K562 (cell line): ENCODE data around the gene PCYT1A. TPM values are rescaled to one million over a fixed set of nuclear protein-coding genes. Genes with fewer than 3 reads are reported as not detected.

Experiments
- CCAR2 ChIP-seq: fragments of 200-400 bp; formaldehyde crosslinking; IDR thresholded peaks from 2 replicates; pipeline ENCODE4 v1.6.1; 2017; ENCODE audit warnings: mild to moderate bottlenecking, low read depth, low read length
- FOXA3 ChIP-seq, 2 experiments: fragments of 450-650 bp in 1 of 2; sonication (generic) in 1 of 2; formaldehyde crosslinking; IDR thresholded peaks in 1 of 2; conservative IDR thresholded peaks in 1 of 2; 2 replicates each; pipeline versions ENCODE4 v1.4.0 to v1.8.0; 2020 to 2022; ENCODE audit warnings: mild to moderate bottlenecking in 2 of 2, missing genetic modification reagents in 1 of 2
- IFI16 ChIP-seq: fragments of 250-450 bp; sonication (Bioruptor Pico); IDR thresholded peaks from 2 replicates; pipeline ENCODE4 v2.1.2; 2022; ENCODE audit warnings: mild to moderate bottlenecking, inconsistent platforms
- KAT8 ChIP-seq: fragments of 450-650 bp; IDR thresholded peaks from 2 replicates; pipeline ENCODE4 v1.6.1; 2016; ENCODE audit warnings: low read depth, mild to moderate bottlenecking
- POLR2AphosphoS5 ChIP-seq: IDR thresholded peaks from 2 replicates; pipeline ENCODE4 v1.6.1; 2011; ENCODE audit warnings: mild to moderate bottlenecking, low read depth, low read length, moderate library complexity; ENCODE audit not compliant: control insufficient read depth, insufficient read depth
- SOX6 ChIP-seq: fragments of 450-650 bp; IDR thresholded peaks from 2 replicates; pipeline ENCODE4 v1.6.1; 2014; ENCODE audit warnings: mild to moderate bottlenecking
- ZNF184 ChIP-seq: sonication (generic); formaldehyde crosslinking; IDR thresholded peaks from 2 replicates; pipeline ENCODE4 v1.5.0; 2020; ENCODE audit warnings: missing genetic modification reagents
- ZNF644 ChIP-seq: fragments of 200-800 bp; sonication (Bioruptor generic); IDR thresholded peaks from 2 replicates; pipeline ENCODE4 v1.6.1; 2016; ENCODE audit warnings: low read depth, missing genetic modification characterization, missing compliant biosample characterization
- polyA plus RNA-seq, 8 experiments: library from polyadenylated mRNA; depleted of rRNA in 4 of 8; stranded (reverse) in 5 of 8; unstranded in 3 of 8; fragments of >200 nt; fragmentation: Nextera tagmentation in 2 of 8; fragmentation: Illumina TruSeq in 1 of 8; extraction: Ambion mirVana in 2 of 8; extraction: Trizol in 1 of 8; gene quantifications; 2 replicates each; pipeline versions ENCODE4 v1.2.1 to v1.2.3, GENCODE V29; 2011 to 2014; ENCODE audit warnings: inconsistent platforms in 1 of 8, missing spikeins in 1 of 8
- total RNA-seq, 7 experiments: library from RNA; depleted of rRNA in 6 of 7; stranded (reverse); fragments of >200 nt in 6 of 7; fragmentation: Illumina TruSeq in 2 of 7; extraction: Trizol in 2 of 7; gene quantifications; 2 replicates each; pipeline versions ENCODE4 v1.2.1 to v1.2.3, GENCODE V29; 2011 to 2021; ENCODE audit warnings: low replicate concordance in 1 of 7
- TF ChIP-seq, protein P1 (sequence below), 2 experiments: fragments of 450-650 bp; formaldehyde crosslinking in 1 of 2; IDR thresholded peaks; 2 replicates each; pipeline versions ENCODE4 v1.4.0 to v1.6.1; 2014 to 2020; ENCODE audit warnings: mild to moderate bottlenecking in 2 of 2, borderline replicate concordance in 1 of 2, low read depth in 1 of 2
- TF ChIP-seq, protein P2 (sequence below), 3 experiments: fragments of 200-800 bp in 1 of 3; fragments of 250-450 bp in 1 of 3; fragments of 450-650 bp in 1 of 3; sonication (Bioruptor Pico) in 1 of 3; sonication (Bioruptor generic) in 1 of 3; formaldehyde crosslinking in 1 of 3; IDR thresholded peaks; 2 replicates each; pipeline versions ENCODE4 v1.6.1 to v1.8.0; 2016 to 2022; ENCODE audit warnings: mild to moderate bottlenecking in 2 of 3, missing genetic modification characterization in 2 of 3, missing compliant biosample characterization in 1 of 3, moderate library complexity in 1 of 3
- TF ChIP-seq, protein P3 (sequence below): fragments of 450-650 bp; formaldehyde crosslinking; IDR thresholded peaks from 2 replicates; pipeline ENCODE4 v1.4.0; 2022; ENCODE audit warnings: missing genetic modification characterization

PCYT1A gene
- total and polyA plus RNA-seq, 9 of the 15 experiments (the other 6 are each of a cell fraction or from before 2014, with no cell fraction given): 13.4 to 62.8 (median 49.4) TPM

DNA sequence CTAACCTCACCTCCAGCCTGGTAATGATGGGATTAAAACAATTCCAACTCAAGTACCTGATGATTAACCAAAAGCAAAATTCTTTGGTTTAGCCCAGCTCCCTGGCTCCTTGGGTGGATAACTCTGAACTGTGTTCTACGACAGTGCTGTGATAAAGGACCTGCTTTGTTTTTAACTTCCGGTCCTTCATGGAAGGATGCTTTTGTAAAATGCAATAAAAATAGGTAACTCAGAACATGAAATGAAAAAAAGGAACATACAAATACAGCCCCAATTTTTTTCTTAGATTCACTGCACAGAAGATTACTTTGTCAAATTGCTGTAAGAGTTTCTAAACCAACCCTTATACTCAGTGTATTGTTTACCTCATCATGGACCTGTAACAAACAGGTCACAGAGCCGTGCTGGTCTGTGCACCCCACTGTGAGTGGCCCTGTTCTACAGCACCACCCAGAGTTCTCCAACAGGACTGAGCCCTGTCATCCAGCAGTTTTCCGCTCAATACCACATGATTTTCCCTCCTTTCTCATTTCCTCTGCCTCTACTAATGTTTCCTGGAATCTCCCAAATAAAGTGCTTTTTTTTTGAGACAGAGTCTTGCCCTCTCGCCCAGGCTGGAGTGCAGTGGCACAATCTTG is 4.9 kb upstream of the PCYT1A start (continued):
- no peak for TF ChIP-seq IFI16 (CRISPR knock-in tag)
- no peak for TF ChIP-seq ZNF644 (tag)
- TF ChIP-seq SOX6: no peak
- TF ChIP-seq POLR2AphosphoS5: no peak
- TF ChIP-seq FOXA3 (CRISPR knock-in tag; conservative IDR thresholded peaks at IDR 0.05 in 1 of 2, IDR thresholded peaks at IDR 0.05 in 1 of 2): no peak
- no peak for TF ChIP-seq KAT8
- TF ChIP-seq, protein P1, sequence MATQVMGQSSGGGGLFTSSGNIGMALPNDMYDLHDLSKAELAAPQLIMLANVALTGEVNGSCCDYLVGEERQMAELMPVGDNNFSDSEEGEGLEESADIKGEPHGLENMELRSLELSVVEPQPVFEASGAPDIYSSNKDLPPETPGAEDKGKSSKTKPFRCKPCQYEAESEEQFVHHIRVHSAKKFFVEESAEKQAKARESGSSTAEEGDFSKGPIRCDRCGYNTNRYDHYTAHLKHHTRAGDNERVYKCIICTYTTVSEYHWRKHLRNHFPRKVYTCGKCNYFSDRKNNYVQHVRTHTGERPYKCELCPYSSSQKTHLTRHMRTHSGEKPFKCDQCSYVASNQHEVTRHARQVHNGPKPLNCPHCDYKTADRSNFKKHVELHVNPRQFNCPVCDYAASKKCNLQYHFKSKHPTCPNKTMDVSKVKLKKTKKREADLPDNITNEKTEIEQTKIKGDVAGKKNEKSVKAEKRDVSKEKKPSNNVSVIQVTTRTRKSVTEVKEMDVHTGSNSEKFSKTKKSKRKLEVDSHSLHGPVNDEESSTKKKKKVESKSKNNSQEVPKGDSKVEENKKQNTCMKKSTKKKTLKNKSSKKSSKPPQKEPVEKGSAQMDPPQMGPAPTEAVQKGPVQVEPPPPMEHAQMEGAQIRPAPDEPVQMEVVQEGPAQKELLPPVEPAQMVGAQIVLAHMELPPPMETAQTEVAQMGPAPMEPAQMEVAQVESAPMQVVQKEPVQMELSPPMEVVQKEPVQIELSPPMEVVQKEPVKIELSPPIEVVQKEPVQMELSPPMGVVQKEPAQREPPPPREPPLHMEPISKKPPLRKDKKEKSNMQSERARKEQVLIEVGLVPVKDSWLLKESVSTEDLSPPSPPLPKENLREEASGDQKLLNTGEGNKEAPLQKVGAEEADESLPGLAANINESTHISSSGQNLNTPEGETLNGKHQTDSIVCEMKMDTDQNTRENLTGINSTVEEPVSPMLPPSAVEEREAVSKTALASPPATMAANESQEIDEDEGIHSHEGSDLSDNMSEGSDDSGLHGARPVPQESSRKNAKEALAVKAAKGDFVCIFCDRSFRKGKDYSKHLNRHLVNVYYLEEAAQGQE (IDR thresholded peaks at IDR 0.05; ENCODE audit: borderline replicate concordance): peak; percentile 41; the same call in 1 of the 2 replicates
- TF ChIP-seq, protein P1 (CRISPR knock-in tag; IDR thresholded peaks at IDR 0.05; ENCODE audit: low read depth): no peak
- TF ChIP-seq, protein P2, sequence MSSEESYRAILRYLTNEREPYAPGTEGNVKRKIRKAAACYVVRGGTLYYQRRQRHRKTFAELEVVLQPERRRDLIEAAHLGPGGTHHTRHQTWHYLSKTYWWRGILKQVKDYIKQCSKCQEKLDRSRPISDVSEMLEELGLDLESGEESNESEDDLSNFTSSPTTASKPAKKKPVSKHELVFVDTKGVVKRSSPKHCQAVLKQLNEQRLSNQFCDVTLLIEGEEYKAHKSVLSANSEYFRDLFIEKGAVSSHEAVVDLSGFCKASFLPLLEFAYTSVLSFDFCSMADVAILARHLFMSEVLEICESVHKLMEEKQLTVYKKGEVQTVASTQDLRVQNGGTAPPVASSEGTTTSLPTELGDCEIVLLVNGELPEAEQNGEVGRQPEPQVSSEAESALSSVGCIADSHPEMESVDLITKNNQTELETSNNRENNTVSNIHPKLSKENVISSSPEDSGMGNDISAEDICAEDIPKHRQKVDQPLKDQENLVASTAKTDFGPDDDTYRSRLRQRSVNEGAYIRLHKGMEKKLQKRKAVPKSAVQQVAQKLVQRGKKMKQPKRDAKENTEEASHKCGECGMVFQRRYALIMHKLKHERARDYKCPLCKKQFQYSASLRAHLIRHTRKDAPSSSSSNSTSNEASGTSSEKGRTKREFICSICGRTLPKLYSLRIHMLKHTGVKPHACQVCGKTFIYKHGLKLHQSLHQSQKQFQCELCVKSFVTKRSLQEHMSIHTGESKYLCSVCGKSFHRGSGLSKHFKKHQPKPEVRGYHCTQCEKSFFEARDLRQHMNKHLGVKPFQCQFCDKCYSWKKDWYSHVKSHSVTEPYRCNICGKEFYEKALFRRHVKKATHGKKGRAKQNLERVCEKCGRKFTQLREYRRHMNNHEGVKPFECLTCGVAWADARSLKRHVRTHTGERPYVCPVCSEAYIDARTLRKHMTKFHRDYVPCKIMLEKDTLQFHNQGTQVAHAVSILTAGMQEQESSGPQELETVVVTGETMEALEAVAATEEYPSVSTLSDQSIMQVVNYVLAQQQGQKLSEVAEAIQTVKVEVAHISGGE (CRISPR knock-in tag; IDR thresholded peaks at IDR 0.05): no peak
- TF ChIP-seq, protein P3, sequence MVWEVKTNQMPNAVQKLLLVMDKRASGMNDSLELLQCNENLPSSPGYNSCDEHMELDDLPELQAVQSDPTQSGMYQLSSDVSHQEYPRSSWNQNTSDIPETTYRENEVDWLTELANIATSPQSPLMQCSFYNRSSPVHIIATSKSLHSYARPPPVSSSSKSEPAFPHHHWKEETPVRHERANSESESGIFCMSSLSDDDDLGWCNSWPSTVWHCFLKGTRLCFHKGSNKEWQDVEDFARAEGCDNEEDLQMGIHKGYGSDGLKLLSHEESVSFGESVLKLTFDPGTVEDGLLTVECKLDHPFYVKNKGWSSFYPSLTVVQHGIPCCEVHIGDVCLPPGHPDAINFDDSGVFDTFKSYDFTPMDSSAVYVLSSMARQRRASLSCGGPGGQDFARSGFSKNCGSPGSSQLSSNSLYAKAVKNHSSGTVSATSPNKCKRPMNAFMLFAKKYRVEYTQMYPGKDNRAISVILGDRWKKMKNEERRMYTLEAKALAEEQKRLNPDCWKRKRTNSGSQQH (CRISPR knock-in tag): no peak
- no peak for TF ChIP-seq CCAR2
- TF ChIP-seq ZNF184 (CRISPR knock-in tag): no peak
